ENCODE data around the gene TTC13. TPM values are rescaled to one million over a fixed set of nuclear protein-coding genes. Genes with fewer than 3 reads are reported as not detected.

Gene TTC13
- total and polyA plus RNA-seq, 2 experiments from 2014 or later: 13.0 to 14.9 TPM

GRCh38 chr1:230861970-230862595 lies 116.6 kb downstream of the TTC13 start:
- H3K9me3 ChIP-seq (ENCODE audit: low read depth): no peaks in the 10 kb centered on the region
- H3K4me3 ChIP-seq: no peak overlapping the region
- no peak overlapping the region for H3K27ac ChIP-seq
- WGBS (ENCODE audit: low lambda C conversion rate, missing lambda C conversion rate): 95% methylated on average over 4 of the region's 4 CpGs
- H3K4me1 ChIP-seq (ENCODE audit: insufficient read depth): peaks cover 38% of the 10 kb centered on the region
- no peaks in the 10 kb centered on the region for H3K27me3 ChIP-seq
- DNase-seq (ENCODE audit: low spot score): no peak
- H3K9me2 ChIP-seq (replicated peaks; ENCODE audit: insufficient read depth): no peaks in the 10 kb centered on the region
- H3K36me3 ChIP-seq (replicated peaks; ENCODE audit: insufficient read depth, low read depth): no peaks in the 10 kb centered on the region
- TF ChIP-seq EZH2phosphoT487 (IDR thresholded peaks at IDR 0.05; ENCODE audit: low read depth, severe bottlenecking, unreplicated experiment) (no peak), EZH2 (IDR thresholded peaks at IDR 0.05; ENCODE audit: borderline replicate concordance) (no peak)
- TF ChIP-seq, protein P1, sequence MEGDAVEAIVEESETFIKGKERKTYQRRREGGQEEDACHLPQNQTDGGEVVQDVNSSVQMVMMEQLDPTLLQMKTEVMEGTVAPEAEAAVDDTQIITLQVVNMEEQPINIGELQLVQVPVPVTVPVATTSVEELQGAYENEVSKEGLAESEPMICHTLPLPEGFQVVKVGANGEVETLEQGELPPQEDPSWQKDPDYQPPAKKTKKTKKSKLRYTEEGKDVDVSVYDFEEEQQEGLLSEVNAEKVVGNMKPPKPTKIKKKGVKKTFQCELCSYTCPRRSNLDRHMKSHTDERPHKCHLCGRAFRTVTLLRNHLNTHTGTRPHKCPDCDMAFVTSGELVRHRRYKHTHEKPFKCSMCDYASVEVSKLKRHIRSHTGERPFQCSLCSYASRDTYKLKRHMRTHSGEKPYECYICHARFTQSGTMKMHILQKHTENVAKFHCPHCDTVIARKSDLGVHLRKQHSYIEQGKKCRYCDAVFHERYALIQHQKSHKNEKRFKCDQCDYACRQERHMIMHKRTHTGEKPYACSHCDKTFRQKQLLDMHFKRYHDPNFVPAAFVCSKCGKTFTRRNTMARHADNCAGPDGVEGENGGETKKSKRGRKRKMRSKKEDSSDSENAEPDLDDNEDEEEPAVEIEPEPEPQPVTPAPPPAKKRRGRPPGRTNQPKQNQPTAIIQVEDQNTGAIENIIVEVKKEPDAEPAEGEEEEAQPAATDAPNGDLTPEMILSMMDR (IDR thresholded peaks at IDR 0.05; ENCODE audit: poor library complexity): no peak
- H4K20me1 ChIP-seq (ENCODE audit: insufficient read depth, poor library complexity, severe bottlenecking): no peaks in the 10 kb centered on the region
- peaks cover 99% of the 10 kb centered on the region for H3K79me2 ChIP-seq
- H2AFZ ChIP-seq: no peak overlapping the region
- no peak overlapping the region for H3K4me2 ChIP-seq

- no peaks in the 10 kb centered on the region for H3K9me2 ChIP-seq (replicated peaks; ENCODE audit: insufficient read depth)
- H2AFZ ChIP-seq: no peak overlapping the region
- no peaks in the 10 kb centered on the region for H3K27me3 ChIP-seq
- TF ChIP-seq EZH2phosphoT487 (IDR thresholded peaks at IDR 0.05; ENCODE audit: low read depth, severe bottlenecking, unreplicated experiment) (no peak), EZH2 (IDR thresholded peaks at IDR 0.05; ENCODE audit: borderline replicate concordance) (no peak)
- TF ChIP-seq, protein P1 (IDR thresholded peaks at IDR 0.05; ENCODE audit: poor library complexity): no peak
- H3K9me3 ChIP-seq (ENCODE audit: low read depth): no peaks in the 10 kb centered on the region
- no peak for DNase-seq (ENCODE audit: low spot score)
- no peak overlapping the region for H3K27ac ChIP-seq
- H3K36me3 ChIP-seq (replicated peaks; ENCODE audit: insufficient read depth, low read depth): no peaks in the 10 kb centered on the region
- WGBS (ENCODE audit: low lambda C conversion rate, missing lambda C conversion rate): 93% methylated on average over 13 of the region's 13 CpGs
- H3K79me2 ChIP-seq: peaks cover 99% of the 10 kb centered on the region
- H3K4me1 ChIP-seq (ENCODE audit: insufficient read depth): peaks cover 38% of the 10 kb centered on the region
- H3K4me2 ChIP-seq: no peak overlapping the region
- no peaks in the 10 kb centered on the region for H4K20me1 ChIP-seq (ENCODE audit: insufficient read depth, poor library complexity, severe bottlenecking)
- H3K4me3 ChIP-seq: no peak overlapping the region
These were observed 117.2 kb downstream of the TTC13 start for GRCh38 chr1:230861489-230861888.

GRCh38 chr1:230860617-230861384 lies 117.9 kb downstream of the TTC13 start:
- Histone ChIP-seq H2AFZ (no peak overlapping the region), H3K4me1 (ENCODE audit: insufficient read depth) (peaks cover 31% of the 10 kb centered on the region), H3K4me3 (no peak overlapping the region), H4K20me1 (ENCODE audit: insufficient read depth, poor library complexity, severe bottlenecking) (no peaks in the 10 kb centered on the region), H3K27me3 (no peaks in the 10 kb centered on the region), H3K4me2 (no peak overlapping the region), H3K9me2 (replicated peaks; ENCODE audit: insufficient read depth) (no peaks in the 10 kb centered on the region), H3K9me3 (ENCODE audit: low read depth) (no peaks in the 10 kb centered on the region), H3K27ac (no peak overlapping the region), H3K79me2 (peaks cover 99% of the 10 kb centered on the region), H3K36me3 (replicated peaks; ENCODE audit: insufficient read depth, low read depth) (no peaks in the 10 kb centered on the region)
- 92% methylated on average over 9 of the region's 9 CpGs for WGBS (ENCODE audit: low lambda C conversion rate, missing lambda C conversion rate)
- DNase-seq (ENCODE audit: low spot score): no peak
- TF ChIP-seq EZH2 (IDR thresholded peaks at IDR 0.05; ENCODE audit: borderline replicate concordance) (no peak), EZH2phosphoT487 (IDR thresholded peaks at IDR 0.05; ENCODE audit: low read depth, severe bottlenecking, unreplicated experiment) (no peak)
- TF ChIP-seq, protein P1 (IDR thresholded peaks at IDR 0.05; ENCODE audit: poor library complexity): no peak
